ENCODE results near the gene PHOSPHO2. TPM values are rescaled to one million over a fixed set of nuclear protein-coding genes. Genes with fewer than 3 reads are reported as not detected.

The PHOSPHO2 gene
- total and polyA plus RNA-seq, 11 donors: 0.80 to 5.4 (median 3.0) TPM

- WGBS, 4 donors: 64 to 72% (median 67%) methylated on average over 3 of the region's 3 CpGs
- no peak for ATAC-seq
- H3K4me3 ChIP-seq: no peak overlapping the region
Measured at GRCh38 chr2:169656164-169656563, 38.1 kb upstream of the PHOSPHO2 start.

GRCh38 chr2:169658877-169659276 lies 35.4 kb upstream of the PHOSPHO2 start:
- WGBS, 4 donors: 89 to 100% (median 96%) methylated on average over 1 of the region's 1 CpG
- Histone ChIP-seq H3K27me3 (peaks cover 0 to 3% (median 0%) of the 10 kb centered on the region in 9 donors), H3K36me3 (no peaks in the 10 kb centered on the region), H3K4me3 (no peak overlapping the region), H3K9me3 (no peaks in the 10 kb centered on the region), H3K27ac (no peak overlapping the region), H3K4me1 (no peaks in the 10 kb centered on the region)
- intact Hi-C loops (cut with DNase I): no loop called here
- ATAC-seq: no peak
- no peak for DNase-seq
- TF ChIP-seq CTCF (IDR thresholded peaks at IDR 0.05) (no peak), POLR2A (IDR thresholded peaks at IDR 0.05) (no peak)

More at GRCh38 chr2:169656164-169656563, 38.1 kb upstream of the PHOSPHO2 start:
- DNase-seq: no peak
- Histone ChIP-seq H3K9me3 (no peaks in the 10 kb centered on the region), H3K27me3 (peaks cover 0 to 10% (median 0%) of the 10 kb centered on the region in 9 donors), H3K36me3 (no peaks in the 10 kb centered on the region), H3K4me1 (no peaks in the 10 kb centered on the region), H3K27ac (no peak overlapping the region)
- intact Hi-C loops (cut with DNase I): no loop called here
- no peak for TF ChIP-seq CTCF (IDR thresholded peaks at IDR 0.05)
- TF ChIP-seq POLR2A (IDR thresholded peaks at IDR 0.05): no peak

GRCh38 chr2:169659320-169659719 lies 34.9 kb upstream of the PHOSPHO2 start:
- Histone ChIP-seq H3K27ac (no peak overlapping the region), H3K9me3 (no peaks in the 10 kb centered on the region), H3K36me3 (no peaks in the 10 kb centered on the region), H3K4me1 (no peaks in the 10 kb centered on the region), H3K4me3 (no peak overlapping the region), H3K27me3 (peaks cover 0 to 3% (median 0%) of the 10 kb centered on the region in 9 donors)
- intact Hi-C loops (cut with DNase I): no loop called here
- 63 to 94% (median 76%) methylated on average over 1 of the region's 1 CpG for WGBS, 4 donors
- TF ChIP-seq CTCF (IDR thresholded peaks at IDR 0.05) (no peak), POLR2A (IDR thresholded peaks at IDR 0.05) (no peak)
- no peak for ATAC-seq
- DNase-seq: no peak

GRCh38 chr2:169661265-169661664 lies 33.0 kb upstream of the PHOSPHO2 start:
- Histone ChIP-seq H3K27ac (no peak overlapping the region), H3K9me3 (no peaks in the 10 kb centered on the region), H3K27me3 (no peaks in the 10 kb centered on the region), H3K4me1 (peaks cover 0 to 13% (median 0%) of the 10 kb centered on the region in 12 donors), H3K36me3 (no peaks in the 10 kb centered on the region), H3K4me3 (no peak overlapping the region)
- intact Hi-C loops (cut with DNase I): no loop called here
- ATAC-seq: no peak
- WGBS, 4 donors: 79 to 87% (median 86%) methylated on average over 3 of the region's 3 CpGs
- DNase-seq: no peak
- no peak for TF ChIP-seq POLR2A (IDR thresholded peaks at IDR 0.05)
- TF ChIP-seq CTCF (IDR thresholded peaks at IDR 0.05): no peak

Measured in heart left ventricle (tissue), 16 donors.